Stimulated activated CD4-positive, alpha-beta T cell treated with anti-CD3 and anti-CD28 coated beads, Interleukin-12 subunit alpha, Interleukin-12 subunit beta, amount 100 ng/mL, for 24 hours (primary cell): ENCODE results near the gene COX6B1.
"Not testable (repeated sequence)": the region's sequence is repeated elsewhere in the genome, so short reads cannot be mapped to it uniquely, and the experiment has no call there.

ENCODE experiments used
- DNase-seq, 2 experiments: peaks; one replicate each; pipeline ENCODE4 v3.0.0-alpha.2; 2020; ENCODE audit warnings: low read depth in 2 of 2

COX6B1 gene, protein sequence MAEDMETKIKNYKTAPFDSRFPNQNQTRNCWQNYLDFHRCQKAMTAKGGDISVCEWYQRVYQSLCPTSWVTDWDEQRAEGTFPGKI

DNA sequence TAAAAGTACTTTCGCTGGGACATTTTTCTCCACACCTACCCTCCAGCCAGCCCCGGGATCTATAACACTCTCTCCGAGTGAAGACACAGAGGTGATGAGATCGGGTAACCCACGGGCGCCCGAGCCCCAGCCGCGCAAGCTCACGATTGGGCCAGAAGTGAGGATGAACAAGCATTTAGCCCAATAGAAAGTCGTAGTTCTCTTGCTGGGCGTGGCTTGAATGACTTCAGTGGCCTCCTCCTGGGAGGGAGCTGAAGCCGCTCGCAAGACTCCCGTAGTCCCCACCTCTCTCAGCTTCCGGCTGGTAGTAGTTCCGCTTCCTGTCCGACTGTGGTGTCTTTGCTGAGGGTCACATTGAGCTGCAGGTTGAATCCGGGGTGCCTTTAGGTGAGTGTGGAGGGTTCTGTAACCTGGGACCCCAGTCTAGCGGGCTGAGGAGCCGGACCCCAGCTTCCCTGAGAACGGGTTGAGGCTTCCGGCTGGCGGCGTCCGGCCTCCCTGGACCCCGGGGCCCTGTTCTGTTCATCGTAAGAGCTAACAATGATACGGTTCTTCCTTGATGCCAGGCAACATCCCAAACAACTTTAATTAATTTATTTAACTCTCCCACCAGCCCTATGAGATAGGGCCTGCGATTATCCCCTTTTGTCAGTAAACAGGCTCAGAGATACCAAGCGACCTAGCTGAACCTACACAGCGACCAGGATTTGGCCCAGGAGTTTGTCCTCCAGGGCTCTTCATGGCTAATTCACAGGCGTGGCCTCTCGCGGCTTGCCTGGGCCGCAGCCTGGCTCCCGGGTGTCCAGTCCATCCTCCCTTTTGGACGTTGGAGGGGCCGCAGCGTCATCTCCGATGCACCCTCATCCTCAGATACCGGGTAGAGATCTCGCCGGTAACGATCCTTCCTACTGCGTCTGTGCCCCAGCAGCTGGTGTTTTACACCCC, at the start of gene COX6B1:
COX6B1 (plus strand) TSS at position 307 of the 945 bp plus-strand sequence. CDS start 2,921 bp downstream, outside the sequence.
- peak; percentile 83 to 89 for DNase-seq

DNA sequence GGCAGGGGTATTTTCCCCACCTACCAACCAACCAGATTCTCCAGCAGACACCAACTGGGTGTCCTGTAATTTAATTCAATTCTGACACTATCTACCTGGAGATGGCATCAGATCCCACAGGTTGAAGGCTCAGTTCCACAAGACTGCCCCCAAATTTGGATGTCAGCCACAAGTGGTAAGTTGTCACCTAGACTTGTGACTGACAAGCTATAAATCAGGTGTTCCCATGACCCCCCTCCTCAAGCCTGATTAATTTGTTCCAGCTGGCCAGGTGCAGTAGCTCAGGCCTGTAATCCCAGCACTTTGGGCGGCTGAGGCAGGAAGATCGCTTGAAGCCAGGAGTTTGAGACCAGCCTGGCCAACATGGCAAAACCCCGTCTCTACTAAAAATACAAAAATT, 46.2 kb upstream of the COX6B1 start:
- DNase-seq = no peak

DNA sequence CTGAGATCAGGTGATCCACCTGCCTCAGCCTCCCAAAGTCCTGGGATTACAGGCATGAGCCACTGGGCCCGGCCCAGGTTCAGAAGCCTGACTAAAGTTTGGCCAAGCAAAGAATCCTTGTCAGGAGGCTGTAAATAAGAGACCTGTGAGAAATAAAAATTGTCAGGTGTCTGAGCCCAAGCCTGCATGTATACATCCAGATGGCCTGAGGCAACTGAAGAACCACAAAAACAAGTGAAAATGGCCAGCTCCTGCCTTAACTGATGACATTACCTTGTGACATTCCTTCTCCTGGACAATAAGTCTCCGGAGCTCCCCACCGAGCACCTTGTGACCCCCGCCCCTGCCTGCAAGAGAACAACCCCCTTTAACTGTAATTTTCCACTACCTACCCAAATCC, 43.7 kb upstream of the COX6B1 start:
- DNase-seq = not testable (repeated sequence)

DNA sequence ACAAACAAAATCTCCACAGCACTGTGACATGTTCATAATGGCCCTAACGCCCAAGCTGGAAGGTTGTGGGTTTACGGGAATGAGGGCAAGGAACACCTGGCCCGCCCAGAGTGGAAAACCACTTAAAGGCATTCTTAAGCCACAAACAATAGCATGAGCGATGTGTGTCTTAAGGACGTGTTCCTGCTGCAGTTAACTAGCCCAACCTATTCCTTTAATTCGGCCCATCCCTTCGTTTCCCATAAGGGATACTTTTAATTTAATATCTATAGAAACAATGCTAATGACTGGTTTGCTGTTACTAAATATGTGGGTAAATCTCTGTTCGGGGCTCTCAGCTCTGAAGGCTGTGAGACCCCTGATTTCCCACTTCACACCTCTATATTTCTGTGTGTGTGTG, 41.0 kb upstream of the COX6B1 start:
- not testable (repeated sequence) for DNase-seq

DNA sequence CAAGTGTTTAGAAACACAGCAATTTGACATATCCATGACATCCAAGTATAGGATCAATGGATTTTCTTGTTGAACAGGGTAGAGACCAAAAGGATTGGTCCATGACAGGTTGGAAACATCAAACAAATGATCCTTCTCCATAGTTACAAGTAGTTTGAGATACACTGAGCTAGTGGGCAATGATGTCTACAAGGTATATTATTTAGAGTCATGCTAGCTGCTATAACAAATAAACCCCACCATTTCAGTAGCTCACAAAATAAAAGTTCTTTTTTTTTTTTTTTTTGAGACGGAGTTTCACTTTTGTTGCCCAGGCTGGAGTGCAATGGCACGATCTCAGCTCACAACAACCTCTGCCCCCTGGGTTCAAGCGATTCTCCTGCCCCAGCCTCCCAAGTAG, 40.5 kb upstream of the COX6B1 start:
- no peak for DNase-seq

DNA sequence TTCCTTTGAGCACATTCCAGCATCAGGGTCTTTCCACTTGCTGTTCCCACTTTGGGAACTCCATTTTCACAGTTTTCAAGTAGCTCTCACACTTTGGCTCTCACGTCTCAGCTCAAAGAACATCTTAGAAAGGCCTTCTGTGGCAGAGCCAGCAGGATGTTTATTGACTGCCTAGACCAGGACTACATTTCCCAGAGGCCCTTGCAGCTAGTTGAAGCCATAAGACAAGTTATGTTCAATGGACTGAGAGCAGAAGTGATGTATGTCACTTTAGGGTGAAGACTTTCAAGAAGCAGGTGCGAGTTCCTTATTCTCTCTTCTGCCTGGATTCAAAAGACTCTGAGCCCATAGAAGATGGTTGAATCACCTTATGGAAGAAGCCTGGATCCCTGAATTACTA, 39.9 kb upstream of the COX6B1 start:
- no peak for DNase-seq

DNA sequence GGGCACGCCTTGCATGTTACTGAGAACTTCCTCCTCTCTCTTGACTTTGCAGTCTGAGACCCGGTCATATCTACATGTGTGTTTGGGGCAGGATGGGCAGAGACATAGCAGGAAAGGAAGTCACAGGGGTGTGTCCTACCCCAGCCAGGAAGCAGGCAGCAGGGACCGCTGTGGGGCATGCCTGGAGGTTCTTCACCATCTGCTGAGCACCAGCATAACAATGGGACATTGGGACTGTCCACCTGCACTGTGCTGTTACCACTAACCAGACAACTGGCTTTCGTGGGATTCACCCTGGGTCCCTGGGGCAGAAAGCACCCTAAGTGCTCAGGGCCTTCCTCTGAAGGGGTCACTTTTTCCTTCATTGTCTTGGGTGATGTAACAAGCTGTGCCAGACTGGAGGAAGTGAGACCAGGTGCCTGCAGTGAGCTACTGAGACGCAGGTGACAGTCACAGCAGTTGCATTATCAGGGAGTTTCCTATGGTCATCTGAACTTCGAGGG, 38.2 kb upstream of the COX6B1 start:
- DNase-seq = no peak

DNA sequence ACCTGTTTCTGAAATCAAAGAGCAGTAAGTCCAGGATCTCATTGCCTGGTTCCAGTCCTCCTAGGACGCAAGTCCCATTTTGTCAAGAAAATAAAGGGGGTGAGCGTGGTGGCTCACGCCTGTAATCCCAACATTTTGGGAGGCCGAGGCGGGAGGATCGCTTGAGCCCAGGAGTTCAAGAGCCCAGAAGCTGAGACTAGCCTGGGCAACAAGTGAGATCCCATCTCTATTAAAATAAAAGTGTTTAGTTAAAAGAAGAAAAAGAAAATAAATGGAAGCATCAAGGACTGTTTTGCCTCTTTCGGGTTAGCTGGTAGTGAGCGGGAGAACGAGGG, 35.9 kb upstream of the COX6B1 start:
- DNase-seq = no peak

DNA sequence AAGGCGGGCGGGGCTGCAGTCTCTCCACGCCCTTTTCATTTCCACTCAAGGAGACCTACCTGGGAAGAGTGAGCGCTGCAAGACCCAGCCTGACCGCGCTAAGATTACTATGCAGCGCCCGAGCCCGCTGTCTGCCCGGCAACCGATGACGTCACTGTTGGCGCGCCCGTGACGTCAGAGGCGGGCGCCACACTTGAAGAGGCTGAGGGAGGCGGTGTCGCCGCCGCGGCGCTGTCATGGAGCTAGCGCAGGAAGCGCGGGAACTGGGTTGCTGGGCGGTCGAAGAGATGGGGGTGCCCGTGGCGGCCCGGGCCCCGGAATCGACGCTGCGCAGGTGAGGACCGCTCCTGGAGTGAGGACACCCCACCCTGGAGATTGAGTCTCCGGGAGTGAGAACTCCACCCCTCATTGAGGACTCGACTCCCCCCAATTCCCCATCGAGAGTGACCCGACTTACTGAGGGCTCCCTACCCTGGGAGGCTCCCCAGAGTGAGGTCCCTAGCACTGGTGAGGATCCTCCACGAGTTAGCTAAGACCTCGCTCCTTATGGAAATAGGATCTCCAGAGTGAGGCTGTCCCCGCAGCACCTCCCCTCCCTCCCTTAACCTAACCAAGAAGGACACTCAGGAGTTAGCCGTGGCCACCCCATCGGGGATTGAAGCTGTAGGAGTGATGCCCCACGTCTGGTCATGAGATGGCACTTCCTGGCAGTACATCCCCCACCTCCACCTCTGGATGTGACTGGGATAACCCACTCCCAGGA, 35.4 kb upstream of the COX6B1 start, which contains the start of gene HAUS5:
HAUS5 (plus strand) TSS at position 177 of the 763 bp plus-strand sequence; CDS start at position 237, 60 bp downstream.
- DNase-seq = peak; percentile 93

DNA sequence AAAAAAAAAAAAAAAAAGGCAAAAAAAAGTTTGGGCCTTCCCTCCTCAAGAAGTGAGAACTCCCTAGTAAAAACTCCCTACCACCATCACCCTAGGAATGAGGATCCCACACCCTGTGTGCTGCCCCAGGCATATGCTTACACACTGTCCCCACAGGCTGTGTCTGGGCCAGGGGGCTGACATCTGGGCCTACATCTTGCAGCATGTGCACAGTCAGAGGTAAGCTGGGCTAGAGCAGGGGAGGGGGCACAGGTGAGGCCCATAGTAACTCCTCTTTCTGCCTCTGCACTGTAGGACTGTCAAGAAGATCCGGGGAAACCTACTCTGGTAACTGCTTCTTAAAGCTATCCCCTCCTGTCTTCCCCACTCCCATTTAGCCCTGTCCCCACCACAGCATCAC, 34.5 kb upstream of the COX6B1 start:
- DNase-seq = no peak

DNA sequence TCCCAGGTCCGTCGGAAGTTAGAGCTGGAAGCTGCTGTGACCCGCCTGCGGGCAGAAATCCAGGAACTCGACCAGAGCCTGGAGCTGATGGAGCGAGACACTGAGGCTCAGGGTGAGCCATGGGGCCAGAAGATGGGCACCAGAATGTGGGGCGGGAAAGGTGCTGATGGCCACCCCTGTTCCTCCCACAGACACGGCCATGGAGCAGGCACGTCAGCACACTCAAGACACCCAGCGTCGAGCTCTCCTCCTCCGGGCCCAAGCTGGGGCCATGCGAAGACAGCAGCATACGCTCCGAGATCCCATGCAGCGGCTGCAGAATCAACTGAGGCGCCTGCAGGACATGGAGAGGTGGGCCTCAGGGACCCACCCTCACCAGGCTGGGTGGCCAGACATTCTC, 33.1 kb upstream of the COX6B1 start:
- no peak for DNase-seq

DNA sequence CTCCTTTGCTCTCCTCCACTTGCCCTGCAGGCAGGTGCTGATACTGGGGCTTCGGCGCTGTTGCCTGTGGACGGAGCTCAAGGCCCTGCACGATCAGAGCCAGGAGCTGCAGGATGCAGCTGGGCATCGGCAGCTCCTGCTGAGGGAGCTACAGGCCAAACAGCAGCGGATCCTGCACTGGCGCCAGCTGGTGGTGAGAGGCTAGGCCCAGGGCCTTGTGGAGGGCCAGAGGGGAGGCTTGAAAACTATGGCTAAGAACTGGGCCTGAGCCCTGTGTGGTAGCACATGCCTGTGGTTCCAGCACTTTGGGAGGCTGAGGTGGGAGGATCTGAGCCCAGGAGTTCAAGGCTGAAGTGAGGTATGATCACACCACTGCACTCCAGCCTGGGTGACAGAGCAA, 29.3 kb upstream of the COX6B1 start:
- no peak for DNase-seq

DNA sequence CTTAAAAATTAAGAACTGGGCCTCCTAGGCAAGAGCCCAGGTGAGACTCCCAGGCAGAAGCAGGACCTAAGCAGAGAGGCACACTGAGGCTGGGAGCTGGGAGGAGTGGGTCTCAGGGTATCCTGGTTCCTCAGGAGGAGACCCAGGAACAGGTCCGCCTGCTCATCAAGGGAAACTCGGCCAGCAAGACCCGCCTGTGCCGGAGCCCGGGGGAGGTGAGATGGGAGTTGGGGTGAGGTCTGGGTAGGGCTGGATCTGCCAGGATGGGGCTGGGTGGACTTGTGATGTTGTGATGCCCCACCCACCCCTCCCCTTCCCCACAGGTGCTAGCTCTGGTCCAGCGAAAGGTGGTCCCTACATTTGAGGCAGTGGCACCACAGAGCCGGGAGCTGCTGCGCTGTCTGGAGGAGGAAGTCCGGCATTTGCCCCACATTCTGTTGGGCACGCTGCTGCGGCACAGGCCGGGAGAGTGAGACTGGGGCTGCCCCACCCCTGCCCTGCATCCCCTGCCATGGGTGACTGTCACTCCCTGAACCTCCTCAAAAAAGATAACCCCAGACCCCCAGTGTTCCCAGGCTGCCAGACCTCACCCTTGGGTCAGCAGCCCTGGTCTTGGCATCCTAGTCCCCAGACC, 28.7 kb upstream of the COX6B1 start:
- DNase-seq = no peak

DNA sequence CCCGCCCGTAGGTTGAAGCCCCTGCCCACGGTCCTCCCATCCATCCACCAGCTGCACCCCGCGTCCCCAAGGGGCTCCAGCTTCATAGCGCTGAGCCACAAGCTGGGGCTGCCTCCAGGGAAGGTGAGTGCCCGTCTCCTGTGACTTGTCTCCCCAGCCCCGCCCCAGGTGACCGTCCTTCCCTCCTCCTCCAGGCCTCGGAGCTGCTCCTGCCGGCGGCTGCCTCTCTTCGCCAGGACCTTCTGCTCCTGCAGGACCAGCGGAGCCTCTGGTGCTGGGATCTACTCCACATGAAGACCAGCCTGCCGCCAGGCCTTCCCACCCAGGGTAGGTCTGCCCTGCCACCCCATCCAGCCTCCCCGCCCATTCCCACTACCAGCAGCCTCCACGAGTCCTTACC, 28.1 kb upstream of the COX6B1 start:
- DNase-seq = no peak

DNA sequence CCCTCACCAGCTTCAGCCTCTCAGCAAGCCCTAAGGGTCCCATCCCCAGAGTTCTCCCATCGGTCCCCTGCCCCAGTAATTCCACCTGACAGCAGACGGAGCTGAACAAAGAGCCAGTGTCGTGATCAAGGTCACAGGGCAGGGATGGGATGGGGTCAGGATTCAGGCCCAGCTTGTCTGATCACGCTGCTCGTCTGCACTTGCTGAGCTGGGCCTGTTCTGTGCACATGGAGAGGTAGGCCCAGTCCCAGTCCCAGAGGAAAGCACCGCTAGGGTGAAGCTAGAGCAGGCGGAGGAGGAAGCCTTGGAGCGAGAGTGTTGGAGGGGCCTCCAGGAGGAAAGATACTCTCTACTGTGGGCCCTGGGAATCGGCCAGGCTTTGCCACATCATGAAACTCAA, 26.4 kb upstream of the COX6B1 start:
- no peak for DNase-seq

DNA sequence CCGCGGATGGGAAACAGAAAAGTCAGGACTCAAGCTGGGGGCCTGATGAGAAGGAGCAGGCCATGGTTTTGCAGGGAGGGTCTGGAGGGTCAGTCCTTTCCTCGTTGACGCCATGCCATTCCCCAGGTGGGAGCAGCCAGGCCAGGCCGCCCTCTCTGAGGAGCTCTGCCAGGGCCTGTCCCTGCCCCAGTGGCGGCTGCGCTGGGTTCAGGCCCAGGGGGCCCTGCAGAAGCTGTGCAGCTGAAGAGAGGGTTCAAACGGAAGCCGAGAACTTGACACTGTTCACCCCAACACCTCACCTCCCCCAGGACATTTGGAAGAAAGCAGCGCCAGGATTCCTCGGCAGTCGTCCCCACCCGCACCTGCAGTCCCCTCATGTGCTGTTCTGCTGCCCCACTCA, 25.4 kb upstream of the COX6B1 start:
- no peak for DNase-seq

DNA sequence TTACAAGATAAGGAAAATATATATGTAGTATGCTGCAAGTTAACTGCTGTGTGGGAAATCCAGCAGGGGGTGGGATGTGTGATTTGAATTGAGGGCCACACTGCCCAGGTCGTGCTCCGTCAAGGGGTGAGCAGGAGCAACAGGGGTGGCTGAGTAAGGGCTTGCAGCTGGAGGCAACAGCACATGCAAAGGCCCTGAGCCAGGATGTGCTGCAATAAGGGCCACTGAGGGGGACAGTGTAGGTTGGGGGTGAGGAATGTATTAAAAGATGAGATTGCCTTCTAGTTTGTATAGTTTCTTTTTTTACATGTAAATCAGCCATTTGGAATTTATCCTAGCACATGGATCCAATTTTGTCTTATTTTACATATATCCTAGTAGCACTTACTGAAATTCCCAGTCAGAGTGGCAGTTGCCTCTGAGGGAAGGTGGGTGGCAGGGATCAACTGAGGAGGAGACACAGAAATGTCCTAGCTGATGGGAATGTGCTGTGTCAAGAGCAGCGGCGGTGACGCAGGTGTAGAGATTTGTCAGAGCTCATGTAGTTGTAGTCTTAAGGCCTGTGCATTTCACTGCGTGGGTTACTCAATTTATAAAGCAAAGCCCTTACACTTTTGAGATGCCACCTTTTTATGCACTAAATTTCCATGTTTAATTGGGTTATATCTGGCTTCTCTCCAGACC, 24.7 kb upstream of the COX6B1 start:
- DNase-seq = no peak

DNA sequence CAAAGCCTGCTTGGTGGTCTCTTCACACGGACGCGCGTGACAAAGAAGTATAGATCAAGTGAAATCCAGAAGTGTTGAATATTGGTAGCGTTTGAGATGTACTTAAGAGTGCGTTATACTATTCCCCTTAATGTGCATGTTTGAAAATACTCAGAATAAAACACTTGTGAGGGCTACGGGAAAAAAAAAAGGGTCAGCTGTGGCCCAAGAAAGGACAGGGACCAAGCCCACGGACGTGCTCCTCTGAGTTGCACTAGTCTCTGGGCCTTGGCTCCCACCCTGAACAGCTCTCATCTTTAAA, 19.9 kb upstream of the COX6B1 start:
- no peak for DNase-seq

DNA sequence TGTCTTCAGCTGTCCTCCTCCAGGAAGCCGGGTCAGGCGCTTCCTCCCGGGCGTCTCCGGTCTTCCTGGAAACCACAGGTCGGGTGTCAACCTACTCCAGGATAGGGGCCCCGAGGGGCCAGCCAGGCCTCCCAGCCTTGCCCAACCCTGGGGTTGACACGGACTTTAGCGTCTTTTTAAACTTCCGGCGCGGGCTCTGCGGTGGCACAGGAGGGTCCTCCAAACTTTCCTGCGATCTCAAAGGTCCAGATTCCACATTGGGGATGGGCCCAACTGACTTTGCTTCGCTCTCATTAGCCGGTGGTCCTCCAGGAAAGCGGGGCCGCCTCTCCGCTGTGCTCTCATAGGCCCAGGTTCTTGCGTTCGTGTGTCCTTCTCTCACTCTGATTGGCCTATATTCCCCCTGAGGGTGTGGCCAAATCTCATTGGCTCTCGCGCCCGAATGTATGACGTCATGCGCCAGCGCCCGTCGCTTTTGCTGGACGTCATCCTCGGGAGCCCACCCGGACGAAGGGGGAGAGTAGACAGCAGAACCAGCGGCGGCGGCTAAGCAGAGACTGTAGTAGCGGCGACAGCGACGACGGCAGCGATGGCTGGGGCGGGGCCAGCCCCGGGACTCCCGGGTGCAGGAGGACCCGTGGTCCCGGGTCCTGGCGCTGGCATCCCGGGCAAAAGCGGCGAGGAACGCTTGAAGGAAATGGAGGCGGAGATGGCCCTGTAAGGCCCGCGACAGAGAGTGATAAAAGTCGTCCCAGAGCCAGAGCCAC, 19.4 kb upstream of the COX6B1 start, which contains the start of gene RBM42:
RBM42 (plus strand) TSS at position 472 of the 767 bp plus-strand sequence; CDS start at position 590, 118 bp downstream.
- DNase-seq = peak; percentile 95

DNA sequence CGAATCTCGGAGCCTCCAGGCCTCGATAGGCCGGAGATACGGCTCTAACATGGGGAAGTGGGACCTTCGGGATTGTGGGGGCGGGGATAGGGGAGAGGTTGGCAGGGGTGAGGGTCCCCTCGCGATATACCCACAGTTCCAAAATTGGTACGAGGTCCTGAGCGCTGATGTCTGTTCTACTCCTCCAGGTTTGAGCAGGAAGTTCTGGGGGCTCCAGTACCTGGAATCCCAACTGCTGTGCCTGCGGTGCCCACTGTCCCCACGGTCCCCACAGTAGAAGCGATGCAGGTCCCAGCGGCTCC, 18.8 kb upstream of the COX6B1 start:
- no peak for DNase-seq
